RWPE2 (cell line): ENCODE data around the gene CFLAR.

Experiments
- ATAC-seq: fragments of 200-7000 bp; cut with Tn5 transposase; 3 replicates; pipeline ENCODE4 v1.9.1; 2021; ENCODE audit warnings: low read depth
- DNase-seq: peaks from one replicate; pipeline ENCODE4 v3.0.0-alpha.2; 2020; ENCODE audit warnings: low spot score
- H3K27ac ChIP-seq: fragments of 450-650 bp; 2 replicates; pipeline ENCODE4 v1.5.1; 2017; ENCODE audit warnings: mild to moderate bottlenecking; ENCODE audit not compliant: poor library complexity, severe bottlenecking
- H3K27me3 ChIP-seq: fragments of 250-450 bp; sonication (Bioruptor Pico); 2 replicates; pipeline ENCODE4 v1.5.1; 2021; ENCODE audit warnings: mild to moderate bottlenecking, moderate library complexity; ENCODE audit not compliant: insufficient read depth, poor library complexity, severe bottlenecking
- H3K36me3 ChIP-seq: fragments of 250-450 bp; sonication (Bioruptor Pico); 2 replicates; pipeline ENCODE4 v1.5.1; 2020; ENCODE audit warnings: low read depth, mild to moderate bottlenecking, moderate library complexity
- H3K4me1 ChIP-seq: fragments of 250-450 bp; sonication (Bioruptor Pico); 2 replicates; pipeline ENCODE4 v1.5.1; 2021; ENCODE audit warnings: mild to moderate bottlenecking, moderate library complexity; ENCODE audit not compliant: insufficient read depth, poor library complexity, severe bottlenecking
- H3K4me3 ChIP-seq: fragments of 250-450 bp; sonication (Bioruptor Pico); 2 replicates; pipeline ENCODE4 v1.5.1; 2021; ENCODE audit warnings: mild to moderate bottlenecking, moderate library complexity; ENCODE audit not compliant: severe bottlenecking
- H3K9me3 ChIP-seq: fragments of 250-450 bp; sonication (Bioruptor Pico); 2 replicates; pipeline ENCODE4 v1.5.1; 2021; ENCODE audit warnings: mild to moderate bottlenecking, moderate library complexity; ENCODE audit not compliant: severe bottlenecking
- CTCF ChIP-seq: fragments of 450-650 bp; IDR thresholded peaks from one replicate; pipeline ENCODE4 v1.5.1; 2017; ENCODE audit warnings: mild to moderate bottlenecking, moderate library complexity; ENCODE audit not compliant: poor library complexity, severe bottlenecking

CFLAR gene

DNA sequence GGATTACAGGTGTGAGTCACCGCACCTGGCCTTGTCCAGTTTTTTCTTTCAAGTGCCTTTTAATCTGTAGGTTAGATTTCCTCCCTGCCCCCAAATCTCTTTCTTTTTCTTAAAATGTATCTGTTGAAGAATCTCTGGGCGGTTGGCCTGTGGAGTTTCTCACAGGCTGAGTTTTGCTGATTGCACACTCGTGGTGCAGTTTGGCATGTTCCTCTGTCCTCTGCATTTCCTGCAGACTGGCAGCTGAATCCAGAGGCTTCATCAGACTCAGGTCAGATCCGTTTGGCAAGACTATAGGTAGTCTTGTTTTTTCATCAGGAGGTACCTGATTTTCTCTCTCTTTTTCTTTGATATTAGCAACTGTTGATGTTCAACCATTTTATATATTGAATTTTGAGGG, 72.5 kb downstream of the CFLAR start:
- TF ChIP-seq CTCF: no peak
- H3K27ac ChIP-seq: no peak overlapping the region
- no peaks in the 10 kb centered on the region for H3K36me3 ChIP-seq
- no peak for DNase-seq
- H3K4me1 ChIP-seq: peaks cover 5% of the 10 kb centered on the region
- ATAC-seq: no peak
- H3K27me3 ChIP-seq: no peaks in the 10 kb centered on the region
- no peak overlapping the region for H3K4me3 ChIP-seq
- no peaks in the 10 kb centered on the region for H3K9me3 ChIP-seq

GRCh38 chr2:201191132-201191875, 75.3 kb downstream of the CFLAR start:
- H3K36me3 ChIP-seq: no peaks in the 10 kb centered on the region
- no peak for DNase-seq
- no peak overlapping the region for H3K4me3 ChIP-seq
- no peaks in the 10 kb centered on the region for H3K27me3 ChIP-seq
- H3K9me3 ChIP-seq: no peaks in the 10 kb centered on the region
- no peak for TF ChIP-seq CTCF
- no peak for ATAC-seq
- no peaks in the 10 kb centered on the region for H3K4me1 ChIP-seq
- H3K27ac ChIP-seq: no peak overlapping the region

DNA sequence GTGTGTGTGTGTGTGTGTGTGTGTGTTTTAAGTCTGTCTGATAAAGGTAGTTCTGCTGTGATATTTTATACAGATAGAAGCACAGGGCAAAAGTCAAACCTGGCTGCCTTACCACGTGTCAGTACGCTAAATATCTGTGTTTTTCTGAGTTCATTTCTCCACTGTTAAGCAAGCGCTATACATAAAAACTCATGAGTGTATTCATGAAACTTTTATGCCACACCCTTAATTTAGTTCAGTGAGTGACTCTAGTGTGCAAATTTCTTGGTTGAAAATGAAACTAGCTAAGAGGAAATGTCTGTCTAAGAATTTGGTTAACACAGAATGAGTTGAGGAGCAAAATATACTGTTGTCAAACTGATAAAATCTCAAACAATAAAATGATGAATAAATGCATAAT, 78.1 kb downstream of the CFLAR start:
- H3K36me3 ChIP-seq: no peaks in the 10 kb centered on the region
- ATAC-seq: no peak
- no peak for DNase-seq
- H3K4me1 ChIP-seq: no peaks in the 10 kb centered on the region
- no peaks in the 10 kb centered on the region for H3K27me3 ChIP-seq
- H3K4me3 ChIP-seq: no peak overlapping the region
- TF ChIP-seq CTCF: no peak
- H3K9me3 ChIP-seq: no peaks in the 10 kb centered on the region
- H3K27ac ChIP-seq: no peak overlapping the region

DNA sequence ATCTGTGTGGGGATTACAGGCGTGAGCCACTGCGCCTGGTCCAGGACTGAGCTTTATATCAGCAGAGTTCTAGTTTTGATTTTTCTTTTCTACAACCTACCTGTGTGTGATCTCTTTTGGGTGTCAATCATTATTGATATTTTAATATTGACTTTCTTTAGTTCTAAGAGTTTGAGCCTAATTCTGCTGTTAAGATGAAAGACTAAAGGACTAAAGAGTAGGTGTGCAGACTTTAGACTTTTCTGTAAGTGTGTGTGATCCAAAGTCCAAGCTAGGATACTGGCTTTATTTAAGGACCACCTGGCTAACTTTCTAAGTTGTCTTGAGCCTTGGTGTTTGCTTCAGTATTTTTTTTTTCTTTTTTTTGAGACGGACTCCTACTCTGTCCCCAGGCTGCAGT, 79.4 kb downstream of the CFLAR start:
- Histone ChIP-seq H3K27me3 (no peaks in the 10 kb centered on the region), H3K4me3 (no peak overlapping the region), H3K36me3 (no peaks in the 10 kb centered on the region), H3K27ac (no peak overlapping the region), H3K4me1 (no peaks in the 10 kb centered on the region), H3K9me3 (no peaks in the 10 kb centered on the region)
- ATAC-seq (no peak), DNase-seq (no peak)
- TF ChIP-seq CTCF: no peak

- DNase-seq (no peak), ATAC-seq (no peak)
- Histone ChIP-seq H3K4me1 (no peaks in the 10 kb centered on the region), H3K9me3 (no peaks in the 10 kb centered on the region), H3K27ac (no peak overlapping the region), H3K36me3 (no peaks in the 10 kb centered on the region), H3K27me3 (no peaks in the 10 kb centered on the region), H3K4me3 (no peak overlapping the region)
- no peak for TF ChIP-seq CTCF
Measured at GRCh38 chr2:201196003-201196402, 80.0 kb downstream of the CFLAR start.
